WI38 (cell line): ENCODE data around the gene EID2.

Source experiments
- H3K4me3 ChIP-seq: 2 replicates; pipeline ENCODE4 v1.5.1; 2011; ENCODE audit warnings: low read depth, mild to moderate bottlenecking, control low read depth, low read length
- CTCF ChIP-seq: IDR thresholded peaks from 2 replicates; pipeline ENCODE4 v1.5.1; 2012; ENCODE audit warnings: low read depth, mild to moderate bottlenecking, control low read depth, low read length

The EID2 gene

GRCh38 chr19:39502640-39503417 lies 37.1 kb downstream of the EID2 start:
- H3K4me3 ChIP-seq = no peak overlapping the region
- TF ChIP-seq CTCF = peak; percentile 51

GRCh38 chr19:39501340-39501739 lies 38.6 kb downstream of the EID2 start:
- no peak for TF ChIP-seq CTCF
- H3K4me3 ChIP-seq = no peak overlapping the region

- TF ChIP-seq CTCF = no peak
- no peak overlapping the region for H3K4me3 ChIP-seq
Measured at GRCh38 chr19:39500543-39500942, 39.4 kb downstream of the EID2 start.

GRCh38 chr19:39499932-39500331 lies 40.0 kb downstream of the EID2 start:
- H3K4me3 ChIP-seq = no peak overlapping the region
- TF ChIP-seq CTCF = no peak

GRCh38 chr19:39498798-39499642 lies 40.9 kb downstream of the EID2 start, which contains the start of gene DLL3:
DLL3 (plus strand) TSS chr19:39498947; CDS start chr19:39498975, 28 bp downstream.
- TF ChIP-seq CTCF = no peak
- H3K4me3 ChIP-seq = 0 out of 2 replicates have a peak within 1 kb of the TSS, but pooled peaks have one; percentile 8

- no peak for TF ChIP-seq CTCF
Measured at GRCh38 chr19:39497996-39498797, 41.8 kb downstream of the EID2 start.

More at GRCh38 chr19:39497996-39498797, 41.8 kb downstream of the EID2 start:
- 0 out of 2 replicates have a peak overlapping the region, but pooled peaks have one; percentile 8 for H3K4me3 ChIP-seq
